Measurements from ENCODE around the gene NAT10. TPM values are rescaled to one million over a fixed set of nuclear protein-coding genes. Genes with fewer than 3 reads are reported as not detected.

Gene NAT10
- total and polyA plus RNA-seq, 8 donors = 14.5 to 30.2 (median 24.5) TPM

DNA sequence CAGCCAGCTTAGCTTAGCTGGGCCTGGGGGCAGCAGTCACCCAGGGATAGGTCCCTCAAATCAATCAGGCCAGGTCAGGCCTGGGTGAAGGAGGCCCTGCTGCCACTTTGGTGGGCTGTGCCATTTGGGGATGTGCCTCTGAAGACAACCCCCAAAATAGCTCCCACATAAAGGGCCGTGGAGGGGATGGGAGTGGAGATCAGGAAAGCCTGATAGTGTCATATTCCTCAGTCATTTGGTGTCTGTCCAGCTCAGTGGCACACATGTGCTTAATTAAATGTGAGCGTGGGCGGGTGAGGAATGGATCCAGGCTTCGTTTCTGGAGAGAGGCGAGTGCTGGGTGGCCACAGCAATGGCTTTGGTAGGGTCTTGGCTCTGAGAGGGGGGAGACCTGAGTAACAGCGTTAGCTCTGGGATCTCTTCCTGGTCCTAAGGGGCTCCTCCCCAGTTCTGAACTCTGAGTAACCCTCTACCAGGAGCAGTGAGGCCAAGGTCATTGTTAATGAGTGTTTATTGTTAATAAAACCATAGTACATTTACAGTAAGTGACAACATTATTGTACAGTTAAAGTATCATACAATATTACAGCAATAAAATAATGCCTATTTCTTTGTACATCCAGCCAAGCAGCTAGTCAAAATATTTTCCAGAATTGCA is 45.2 kb downstream of the NAT10 start:
- DNase-seq (no peak), FAIRE-seq (no peak), ATAC-seq (no peak)
- Histone ChIP-seq H3K27ac (no peak overlapping the region), H3K4me3 (no peak overlapping the region), H3K9me3 (no peaks in the 10 kb centered on the region), H3K27me3 (no peaks in the 10 kb centered on the region), H3K4me1 (no peaks in the 10 kb centered on the region), H3K36me3 (peaks cover 0 to 34% (median 10%) of the 10 kb centered on the region in 3 donors)
- 79 to 84% methylated on average over 6 of the region's 6 CpGs for WGBS, 2 donors
- TF ChIP-seq CTCF (IDR thresholded peaks at IDR 0.05) = no peak
- intact Hi-C loops (cut with DNase I) = loop anchor here in 1 of 3 donors (10.0 kb wide), 1 partner anchor 344 kb away; no protein-coding TSS in a partner anchor

DNA sequence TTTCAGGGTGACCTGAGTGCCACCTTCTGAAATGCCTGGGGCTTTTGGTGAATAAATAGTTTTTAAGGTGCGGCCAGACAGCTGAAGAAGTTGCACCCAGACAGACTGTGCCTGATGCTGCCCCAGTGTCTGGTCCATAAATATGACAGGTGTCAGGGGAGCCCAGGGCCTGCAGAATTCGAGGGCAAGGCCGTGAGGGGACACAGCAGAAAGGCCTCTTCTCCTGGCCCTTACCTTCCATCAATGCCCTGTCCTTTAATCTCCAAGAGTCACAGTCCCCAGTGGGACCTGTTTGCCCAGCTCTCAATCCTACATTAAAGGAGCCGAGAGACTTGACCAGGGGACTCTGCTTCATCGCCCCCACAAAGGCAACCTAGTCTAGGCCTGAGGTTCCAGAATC is 45.7 kb downstream of the NAT10 start:
- no peak for TF ChIP-seq CTCF (IDR thresholded peaks at IDR 0.05)
- no peak overlapping the region for H3K4me3 ChIP-seq
- no peaks in the 10 kb centered on the region for H3K9me3 ChIP-seq
- DNase-seq = no peak
- H3K4me1 ChIP-seq = no peaks in the 10 kb centered on the region
- ATAC-seq = no peak
- FAIRE-seq = no peak
- 89 to 93% methylated on average over 5 of the region's 5 CpGs for WGBS, 2 donors
- no peak overlapping the region for H3K27ac ChIP-seq
- H3K27me3 ChIP-seq = no peaks in the 10 kb centered on the region
- intact Hi-C loops (cut with DNase I) = loop anchor here in 1 of 3 donors (10.0 kb wide), 1 partner anchor 344 kb away; no protein-coding TSS in a partner anchor
- peaks cover 0 to 29% (median 7%) of the 10 kb centered on the region in 3 donors for H3K36me3 ChIP-seq

DNA sequence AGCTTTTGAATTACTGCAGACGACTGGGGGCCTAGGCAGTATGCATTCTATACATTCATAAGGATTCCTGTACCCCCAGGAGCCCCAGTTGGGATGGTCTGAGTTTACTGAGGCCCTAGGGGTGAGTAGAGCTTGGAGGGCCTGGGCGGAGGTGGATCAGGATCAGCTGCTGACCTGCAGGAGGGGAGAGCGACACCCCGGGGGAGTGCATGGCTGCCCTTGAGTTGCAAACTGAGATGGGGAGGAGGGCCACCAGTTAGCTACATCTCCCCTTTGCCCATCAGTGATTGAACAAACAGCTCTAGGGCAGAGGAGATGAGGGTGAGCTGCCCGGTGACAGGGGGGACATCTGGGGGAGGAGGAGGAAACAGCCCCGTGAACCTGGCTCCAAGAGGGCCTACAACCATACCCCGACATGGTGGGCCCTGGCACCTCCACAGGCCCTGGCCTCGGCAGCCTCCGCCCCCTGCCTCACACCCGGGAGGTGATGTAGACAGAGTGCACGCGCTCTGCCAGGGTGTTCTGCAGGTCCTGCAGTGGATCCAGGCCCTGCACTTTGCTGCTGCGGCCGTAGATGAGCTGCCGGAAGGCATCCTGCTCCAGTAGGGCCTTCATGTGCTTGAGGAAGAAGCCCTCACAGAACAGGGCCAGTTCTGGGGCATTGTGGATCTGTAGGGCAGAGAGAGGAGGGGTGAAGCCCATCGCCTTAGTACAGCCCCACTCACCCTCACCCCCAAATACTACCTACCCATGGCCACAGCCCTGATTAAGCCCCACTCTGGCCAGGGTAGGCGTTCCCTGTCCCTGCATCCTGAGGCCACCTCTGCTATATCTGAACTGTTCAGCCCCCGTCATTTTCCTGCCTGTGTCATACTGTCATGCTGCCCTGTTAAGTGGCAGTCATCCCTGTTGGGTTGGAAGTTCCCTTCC is 46.8 kb downstream of the NAT10 start:
- H3K27me3 ChIP-seq = no peaks in the 10 kb centered on the region
- TF ChIP-seq CTCF (IDR thresholded peaks at IDR 0.05) = no peak
- H3K36me3 ChIP-seq = peaks cover 0 to 19% (median 0%) of the 10 kb centered on the region in 3 donors
- 83 to 87% methylated on average over 15 to 18 of the region's 18 CpGs for WGBS, 2 donors
- intact Hi-C loops (cut with DNase I) = loop anchor here in 1 of 3 donors (10.0 kb wide), 1 partner anchor 343 kb away; no protein-coding TSS in a partner anchor
- no peak for DNase-seq
- no peak for FAIRE-seq
- no peak for ATAC-seq
- no peaks in the 10 kb centered on the region for H3K9me3 ChIP-seq
- no peak overlapping the region for H3K27ac ChIP-seq
- H3K4me1 ChIP-seq = no peaks in the 10 kb centered on the region
- no peak overlapping the region for H3K4me3 ChIP-seq

GRCh38 chr11:34154059-34154875 is 48.8 kb downstream of the NAT10 start:
- no peaks in the 10 kb centered on the region for H3K4me1 ChIP-seq
- ATAC-seq (peak in 2 of 4 donors; percentile 7 to 27), FAIRE-seq (no peak), DNase-seq (no peak)
- H3K27ac ChIP-seq = no peak overlapping the region
- H3K9me3 ChIP-seq = no peaks in the 10 kb centered on the region
- intact Hi-C loops (cut with DNase I) = loop anchor here in 1 of 3 donors (10.0 kb wide), 1 partner anchor 341 kb away; no protein-coding TSS in a partner anchor
- H3K36me3 ChIP-seq = peaks cover 0 to 6% (median 0%) of the 10 kb centered on the region in 3 donors
- WGBS, 2 donors = 84 to 90% methylated on average over 16 of the region's 16 CpGs
- H3K27me3 ChIP-seq = no peaks in the 10 kb centered on the region
- no peak for TF ChIP-seq CTCF (IDR thresholded peaks at IDR 0.05)
- H3K4me3 ChIP-seq = no peak overlapping the region
